Right hindlimb (tissue), 1 donor: ENCODE measurements around the gene CDAN1.

Source experiments
- DNase-seq: peaks from one replicate; pipeline ENCODE4 v3.0.0-alpha.2; 2018

The CDAN1 gene

DNA sequence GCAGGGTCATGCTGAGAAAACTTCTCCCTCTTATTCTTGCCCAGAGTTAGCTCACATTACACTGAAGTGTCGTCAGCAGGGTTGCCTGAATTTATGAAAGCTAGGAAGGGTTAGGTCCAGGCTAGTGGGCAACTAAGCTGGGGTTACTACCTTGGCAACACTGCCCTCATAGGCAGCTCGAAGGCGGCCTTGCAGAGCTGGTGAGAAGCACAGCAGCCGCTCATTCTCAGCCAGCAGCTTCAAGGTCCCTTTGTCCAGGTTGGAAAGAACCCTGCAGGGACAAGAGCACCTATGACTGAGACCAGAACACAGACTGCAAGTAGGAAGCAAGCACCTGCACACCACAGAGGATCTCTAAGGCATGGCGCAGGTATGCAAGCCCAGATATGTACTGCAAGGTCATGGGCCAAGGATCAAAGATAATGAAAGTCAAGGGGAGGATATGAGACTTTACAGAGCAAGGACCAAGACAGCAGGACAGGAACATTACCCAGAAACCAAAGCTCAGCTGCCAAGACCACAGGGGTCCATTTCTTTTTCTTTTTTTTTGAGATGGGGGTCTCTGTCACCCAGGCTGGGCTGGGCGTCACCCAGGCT is 2.8 kb downstream of the CDAN1 start:
- no peak for DNase-seq

DNA sequence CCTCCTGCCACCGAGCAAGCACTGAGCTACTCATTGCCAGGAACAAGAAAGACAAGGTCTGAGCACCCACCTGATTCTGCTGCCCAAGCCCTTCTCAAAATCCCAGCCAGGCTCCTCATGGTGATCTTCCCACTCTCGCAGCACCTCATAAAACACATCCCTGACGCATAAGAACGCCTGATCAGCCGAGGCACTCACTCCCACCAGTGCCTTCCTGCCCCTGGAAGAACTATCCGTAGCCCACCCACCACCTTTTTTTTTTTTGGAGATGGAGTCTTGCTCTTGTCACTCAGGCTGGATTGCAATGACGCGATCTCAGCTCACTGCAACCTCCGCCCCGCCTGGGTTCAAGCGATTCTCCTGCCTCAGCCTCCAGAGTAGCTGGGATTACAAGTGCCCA is 3.9 kb downstream of the CDAN1 start:
- no peak for DNase-seq

DNA sequence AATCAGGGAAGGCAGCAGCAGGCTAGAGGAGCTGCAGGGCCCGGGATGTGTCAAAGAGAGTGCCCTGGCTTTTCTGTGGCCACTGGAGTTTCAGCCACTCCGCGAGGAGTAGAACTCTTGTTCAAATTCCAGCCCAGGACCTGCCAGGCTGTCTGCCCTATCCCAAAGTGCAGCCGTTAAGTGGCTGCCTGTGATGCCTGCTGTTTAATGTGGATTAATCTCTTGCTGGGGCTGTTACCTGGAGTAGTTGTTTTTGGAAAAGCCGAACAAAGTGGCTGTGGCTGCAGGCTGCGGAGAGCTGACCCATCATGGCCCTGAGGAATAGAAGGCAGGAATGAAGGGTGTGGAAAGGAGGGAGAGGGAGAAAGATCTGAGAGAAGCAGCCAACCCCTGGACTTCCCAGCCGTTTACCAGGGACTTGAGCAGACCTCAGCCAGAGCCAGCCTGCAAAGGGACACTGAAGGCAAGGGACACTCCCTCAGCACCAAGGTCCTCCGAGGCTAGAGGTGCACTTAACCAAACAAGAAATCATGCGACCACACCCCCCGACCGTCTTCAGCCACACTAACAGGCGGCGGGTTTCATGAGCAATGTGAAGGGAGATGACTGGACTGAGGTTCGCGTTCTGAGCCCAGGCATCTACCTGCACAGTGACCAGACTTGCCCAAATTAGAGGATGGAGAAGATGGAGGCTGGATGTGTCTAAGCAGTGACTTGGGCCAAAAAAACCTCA is 4.7 kb downstream of the CDAN1 start:
- DNase-seq = no peak

DNA sequence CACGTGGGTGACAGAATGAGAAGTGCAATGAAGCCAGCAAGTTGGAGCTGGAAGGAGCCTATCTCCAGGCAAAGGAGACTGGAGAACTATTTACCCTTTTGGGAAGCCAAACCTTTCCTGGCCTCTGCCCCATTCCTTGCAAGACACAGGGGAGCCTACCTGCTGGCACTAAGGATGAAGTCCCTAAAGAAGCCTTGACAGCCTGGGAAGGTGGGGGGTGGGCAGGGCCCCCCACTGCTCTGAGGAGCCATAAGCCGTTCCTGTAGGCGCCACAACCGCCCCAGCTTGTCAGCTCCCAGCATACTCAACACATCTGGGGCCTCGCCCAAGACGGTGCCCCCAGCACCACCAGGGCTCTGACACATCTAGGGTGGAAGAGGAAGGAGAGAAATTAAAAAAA is 5.5 kb downstream of the CDAN1 start:
- DNase-seq = no peak

DNA sequence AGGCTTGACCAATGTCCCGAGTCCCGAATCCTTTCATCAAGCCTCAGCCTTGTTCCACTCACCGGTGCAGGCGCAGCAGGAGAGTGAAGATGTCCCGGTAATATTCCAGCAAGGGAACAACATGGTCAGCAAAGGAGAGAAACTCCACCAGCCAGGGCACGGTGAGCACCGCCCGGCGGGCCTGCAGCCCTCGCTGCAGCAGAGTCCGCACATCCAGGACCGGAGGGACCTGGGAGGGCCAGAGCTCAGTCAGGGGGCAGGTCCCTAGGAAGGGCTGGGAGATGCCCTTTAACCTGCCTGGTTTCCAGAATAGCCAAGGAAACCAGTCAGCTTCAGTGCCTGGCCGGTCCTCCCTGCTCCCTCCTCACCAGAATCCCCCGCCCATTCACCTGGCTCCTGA is 6.4 kb downstream of the CDAN1 start:
- DNase-seq = no peak

DNA sequence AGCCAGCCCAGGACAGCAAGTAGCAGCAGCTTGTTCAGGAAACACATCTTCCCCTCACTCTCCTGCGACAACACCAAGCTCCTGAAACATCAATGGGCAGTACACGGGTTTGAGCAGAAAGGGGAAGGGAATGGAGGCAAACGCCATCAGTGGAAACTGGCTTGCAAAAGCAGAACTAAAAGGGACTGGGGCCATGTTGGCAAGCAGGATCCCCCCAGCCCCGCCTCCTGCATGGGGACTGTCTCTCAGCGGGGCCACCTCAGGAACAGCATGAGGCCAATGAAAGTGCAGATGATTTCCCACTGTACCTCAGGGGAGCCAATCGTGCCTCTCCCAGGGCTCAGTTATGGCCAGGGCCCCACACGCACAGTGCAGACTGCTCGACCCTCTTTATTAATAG is 6.8 kb downstream of the CDAN1 start:
- DNase-seq = no peak

DNA sequence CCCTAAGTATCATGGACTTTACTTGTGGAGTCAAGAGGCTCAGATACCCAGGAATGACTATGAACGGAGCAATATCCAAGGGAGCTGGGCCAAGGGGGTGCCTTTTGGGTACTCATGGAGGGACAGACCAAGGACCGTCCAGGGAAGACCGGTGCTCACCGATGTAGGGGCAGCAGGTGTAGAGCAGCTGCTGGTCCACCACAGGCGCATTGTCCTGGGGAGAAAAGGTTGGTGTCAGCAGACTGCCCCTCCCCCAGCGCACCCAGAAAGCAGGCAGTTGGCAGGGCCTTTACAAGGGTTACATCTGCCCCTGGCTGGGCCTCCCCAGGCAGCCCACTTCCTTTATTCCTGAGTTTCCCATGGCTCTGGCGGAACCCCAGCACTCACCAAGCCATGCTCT is 7.5 kb downstream of the CDAN1 start:
- DNase-seq = no peak

DNA sequence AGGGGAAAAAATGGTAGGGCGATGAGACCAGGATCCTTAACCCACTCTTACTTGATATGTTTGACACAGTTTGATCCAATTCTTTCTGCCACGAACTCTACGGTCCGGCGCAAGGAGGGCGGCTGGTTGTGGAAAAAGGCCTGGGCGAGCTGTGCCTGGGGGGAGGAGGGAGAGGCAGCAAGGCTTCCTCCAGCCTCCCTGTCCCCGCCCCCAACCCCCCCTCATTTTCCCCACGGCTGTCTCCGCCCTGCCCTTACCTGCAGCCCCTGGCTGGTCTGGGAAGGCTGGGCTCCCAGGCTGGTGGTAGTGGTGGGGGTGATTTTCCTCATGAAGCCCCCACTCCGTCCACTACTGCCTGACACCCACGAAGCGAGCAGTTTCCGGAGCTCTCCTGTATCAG is 8.0 kb downstream of the CDAN1 start:
- no peak for DNase-seq

DNA sequence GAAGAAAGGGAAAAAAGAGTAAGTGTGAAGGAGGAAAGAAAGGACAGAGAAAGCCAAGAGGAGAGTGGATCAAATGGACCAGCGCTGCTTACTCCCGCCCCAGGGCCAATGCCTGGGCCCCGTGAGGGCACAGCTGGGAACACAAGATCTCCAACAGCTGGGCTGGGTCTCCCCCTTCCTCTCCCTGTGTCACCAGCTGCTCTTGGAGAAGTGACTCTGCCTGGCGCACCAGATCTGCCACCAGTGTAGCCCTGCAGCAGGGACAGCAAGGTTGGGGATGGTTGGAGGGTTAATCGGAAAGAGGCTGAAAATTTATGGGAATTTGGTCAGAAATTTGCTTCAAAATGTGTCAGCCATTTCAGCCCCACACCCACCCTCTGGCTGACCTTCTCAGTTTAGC is 8.4 kb downstream of the CDAN1 start:
- DNase-seq = no peak

DNA sequence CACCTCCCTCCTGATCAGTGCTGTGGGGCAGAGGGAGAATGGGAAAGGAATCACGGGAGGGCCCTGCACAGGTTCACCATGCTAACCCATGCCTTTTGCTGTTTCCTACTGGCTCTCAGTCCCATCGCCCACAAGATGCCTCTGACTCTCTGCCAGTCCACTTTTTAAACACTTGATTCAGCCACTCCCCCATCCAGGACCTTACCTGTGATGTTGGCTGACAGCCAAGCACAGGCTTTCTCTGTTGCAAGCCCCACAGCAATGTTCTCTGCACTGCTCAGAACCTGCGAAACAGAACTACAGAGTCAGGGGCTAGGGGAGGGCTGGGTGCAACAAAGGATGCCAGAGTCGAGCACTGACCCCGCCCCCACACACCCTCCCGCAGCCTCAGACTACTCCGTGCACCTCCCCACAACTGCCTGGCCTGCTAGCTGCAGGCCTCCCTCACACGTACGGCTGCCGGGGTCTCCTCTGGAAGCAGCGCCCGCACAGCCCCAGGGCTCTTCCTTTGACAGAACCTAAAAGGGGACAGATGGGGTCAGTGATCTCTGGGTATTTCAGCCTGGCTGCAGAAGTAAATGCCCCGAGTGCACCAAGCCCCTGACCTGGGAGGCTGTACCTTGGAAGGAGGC is 9.1 kb downstream of the CDAN1 start:
- DNase-seq = no peak

DNA sequence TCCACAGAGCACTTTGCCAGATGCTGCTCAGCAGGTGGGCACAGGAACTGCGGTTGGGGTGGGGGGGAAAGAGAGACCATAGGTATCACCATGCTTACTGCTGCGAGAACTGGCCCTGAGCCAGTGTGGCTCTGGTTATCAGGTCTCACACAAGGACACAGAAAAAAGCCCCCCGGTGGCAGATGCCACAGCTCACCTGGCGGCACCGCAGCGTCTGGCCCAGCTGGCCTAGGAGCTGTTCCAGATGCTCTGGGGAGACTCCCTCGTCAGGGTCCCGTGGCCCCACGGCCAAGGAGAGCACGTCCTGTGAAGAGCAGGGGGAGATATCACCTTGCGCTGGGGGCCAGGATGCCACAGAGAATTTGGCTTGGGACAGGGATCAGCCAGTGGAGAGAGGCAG is 10.8 kb downstream of the CDAN1 start:
- DNase-seq = no peak

DNA sequence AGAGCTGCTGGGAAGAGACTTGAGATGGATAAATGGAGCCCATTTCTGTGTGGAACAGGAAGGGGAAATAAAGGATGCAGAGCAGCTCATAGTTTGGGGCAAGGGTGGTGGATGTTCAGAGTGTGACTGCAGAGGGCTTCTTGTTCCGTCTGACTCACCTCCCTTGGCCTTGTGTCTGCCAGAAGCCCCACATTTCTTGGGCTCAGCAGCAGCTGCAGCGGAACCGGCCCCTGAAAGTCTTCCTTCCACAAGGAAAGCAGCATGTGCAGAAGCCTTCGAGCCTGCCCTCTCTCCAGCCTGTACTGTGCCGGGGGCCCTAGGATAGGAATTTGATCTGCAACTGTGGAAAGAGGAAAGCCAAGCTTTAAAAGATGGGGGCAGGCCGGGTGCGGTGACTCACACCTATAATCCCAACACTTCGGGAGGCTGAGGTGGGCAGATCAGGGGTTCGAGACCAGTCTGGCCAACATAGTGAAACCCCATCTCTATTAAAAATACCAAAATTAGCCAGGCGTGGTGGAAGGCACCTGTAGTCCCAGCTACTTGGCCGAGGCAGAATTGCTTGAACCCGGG is 11.5 kb downstream of the CDAN1 start:
- no peak for DNase-seq

DNA sequence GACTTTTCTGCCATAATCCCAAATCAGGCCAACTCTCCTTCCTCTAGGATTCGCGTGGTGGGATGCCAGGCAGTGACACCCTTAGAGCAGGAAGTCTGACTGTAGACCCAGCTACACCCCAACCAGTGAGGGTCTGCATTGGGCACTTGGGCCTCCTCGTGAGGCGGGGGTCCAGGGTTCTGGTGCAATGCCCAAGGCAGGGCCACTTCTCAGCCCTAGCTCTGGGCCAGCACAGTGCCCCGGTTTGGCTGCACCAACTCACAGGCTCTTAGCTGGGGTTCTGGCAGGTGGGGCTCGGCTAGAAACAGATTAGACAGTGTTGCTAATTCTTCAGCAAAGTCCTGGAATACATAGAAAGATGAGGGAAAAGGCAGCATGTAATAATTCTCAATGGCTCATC is 12.7 kb downstream of the CDAN1 start:
- DNase-seq = no peak

DNA sequence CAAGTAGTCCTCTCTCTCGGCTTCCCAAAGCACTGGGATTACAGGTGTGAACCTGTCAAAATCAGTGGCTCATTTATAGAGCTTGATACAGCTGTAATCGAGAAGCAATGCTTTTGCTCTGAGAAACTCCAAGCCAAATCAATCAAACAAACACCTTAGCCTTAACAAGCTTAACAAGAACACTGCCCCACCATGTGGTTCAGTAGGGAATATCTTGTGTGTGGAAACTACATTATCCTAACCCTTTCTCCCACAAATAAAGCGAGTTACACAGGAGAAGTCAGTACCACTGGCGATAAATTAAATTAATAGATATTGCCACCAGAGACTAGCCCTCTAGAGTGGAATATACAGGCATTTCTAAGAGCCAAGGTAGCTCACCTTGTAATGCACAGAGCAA is 13.9 kb downstream of the CDAN1 start:
- no peak for DNase-seq

DNA sequence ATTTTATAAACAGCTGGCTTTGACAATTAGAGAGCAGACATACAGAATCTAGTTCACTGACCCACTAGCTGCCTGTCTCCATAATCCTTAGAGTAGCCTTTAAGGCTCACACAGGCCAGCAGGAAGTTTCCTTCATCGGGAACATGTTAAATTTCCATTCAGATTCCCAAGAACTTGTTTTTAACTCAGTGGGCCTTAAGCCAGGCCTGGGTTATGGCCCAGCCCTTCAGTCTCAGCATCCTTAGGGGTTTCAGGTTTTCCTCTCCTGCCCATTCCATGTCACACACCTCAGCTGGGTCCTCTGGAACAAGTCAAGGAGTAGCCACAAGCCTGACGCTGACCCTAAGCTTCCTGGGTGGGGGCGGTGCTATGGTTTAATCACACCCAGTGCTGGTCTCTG is 15.0 kb downstream of the CDAN1 start:
- DNase-seq = no peak

DNA sequence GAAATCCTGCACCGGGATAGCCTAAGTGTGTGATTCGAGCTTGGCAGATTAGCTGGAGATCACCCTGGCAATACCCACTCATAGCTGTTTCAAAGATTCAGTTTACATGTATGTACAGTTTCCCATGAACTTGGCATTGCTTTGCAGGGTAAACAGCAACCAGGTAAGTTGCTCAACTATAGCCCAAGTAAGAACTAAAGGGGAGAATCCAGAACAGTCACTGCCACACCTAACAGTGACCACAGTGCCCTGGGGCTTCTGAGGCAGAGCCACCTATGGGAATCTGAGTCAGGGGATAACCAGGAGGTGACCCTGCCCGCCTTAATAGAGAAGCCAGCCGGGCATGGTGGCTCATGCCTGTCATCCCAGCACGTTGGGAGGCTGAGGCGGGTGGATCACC is 15.9 kb downstream of the CDAN1 start:
- no peak for DNase-seq

DNA sequence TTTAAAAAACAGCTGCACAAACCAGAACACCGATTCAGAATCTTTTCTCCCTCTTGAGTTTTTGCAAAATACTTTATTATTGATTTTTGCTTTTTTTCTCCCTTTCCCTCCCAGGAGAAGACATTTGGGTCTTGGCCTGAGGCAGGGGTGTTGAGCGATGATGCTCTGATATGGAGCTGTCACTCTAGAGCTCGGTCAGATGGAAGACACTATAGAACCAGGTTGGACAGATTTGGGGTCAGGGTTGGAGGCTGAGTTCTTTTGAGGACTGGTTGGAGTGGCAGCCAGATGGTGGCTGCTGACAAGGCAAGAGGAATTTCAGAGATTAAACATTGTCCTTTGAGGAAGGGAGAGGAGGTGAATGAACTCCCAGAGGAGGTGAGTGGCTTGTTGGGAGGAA is 16.9 kb downstream of the CDAN1 start:
- DNase-seq = no peak

DNA sequence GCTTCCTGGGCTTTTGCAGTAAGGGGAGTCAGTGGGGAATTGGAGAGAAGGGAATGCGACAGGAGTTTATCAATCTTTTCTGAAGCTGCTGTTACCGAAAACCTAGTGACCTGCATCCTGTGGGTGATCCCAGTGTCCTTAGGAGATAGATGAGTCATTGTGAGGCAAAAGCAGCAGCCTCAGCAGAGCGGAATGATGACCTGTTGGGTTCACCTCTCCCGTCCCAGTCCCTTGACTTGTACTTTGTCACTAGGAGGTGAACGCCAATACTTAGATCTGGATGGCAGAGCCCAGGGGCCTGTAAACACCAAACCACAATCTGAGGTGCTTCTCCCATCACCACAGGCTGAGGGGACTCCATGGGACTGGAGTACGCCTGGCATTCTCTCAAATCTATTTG is 17.9 kb downstream of the CDAN1 start:
- DNase-seq = no peak

DNA sequence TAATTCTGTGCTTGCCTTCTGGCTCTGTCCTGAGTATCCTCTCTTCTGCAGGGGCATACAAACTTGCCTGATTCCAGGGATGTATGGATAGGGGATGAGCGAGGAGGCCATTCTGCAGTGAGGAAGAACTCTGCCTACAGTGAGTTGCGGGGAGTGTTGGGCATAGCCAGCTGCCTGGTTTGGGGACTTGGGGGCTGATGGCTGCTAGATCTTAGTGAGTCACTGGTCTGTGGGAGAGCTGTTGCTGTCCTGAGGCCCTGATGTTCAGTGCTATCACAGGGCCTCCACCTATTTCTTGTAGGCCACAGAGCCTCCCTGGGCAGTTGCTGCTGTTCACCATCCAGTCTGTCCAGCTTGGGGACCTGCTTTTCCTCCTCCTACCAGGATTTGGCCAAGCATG is 20.3 kb downstream of the CDAN1 start:
- no peak for DNase-seq

DNA sequence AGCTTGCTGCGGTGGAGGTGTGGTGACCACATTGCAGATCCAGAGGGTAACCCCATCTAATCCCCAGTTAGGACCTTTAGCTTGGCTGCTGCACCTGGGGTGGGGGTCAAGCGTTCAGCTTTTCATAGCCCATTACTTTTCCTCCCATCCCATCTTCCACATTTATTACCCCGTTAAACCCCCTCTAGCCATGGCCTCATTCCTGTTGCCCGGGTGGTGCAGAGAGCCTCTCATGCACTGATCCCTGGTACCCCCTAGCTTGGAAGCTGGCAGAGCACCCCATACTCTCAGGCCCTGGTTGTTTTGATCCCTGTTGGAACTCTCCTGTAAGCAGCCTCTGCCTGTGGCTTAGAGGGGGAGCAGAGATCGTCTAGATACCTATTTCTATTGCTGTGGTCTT is 20.8 kb downstream of the CDAN1 start:
- DNase-seq = no peak

DNA sequence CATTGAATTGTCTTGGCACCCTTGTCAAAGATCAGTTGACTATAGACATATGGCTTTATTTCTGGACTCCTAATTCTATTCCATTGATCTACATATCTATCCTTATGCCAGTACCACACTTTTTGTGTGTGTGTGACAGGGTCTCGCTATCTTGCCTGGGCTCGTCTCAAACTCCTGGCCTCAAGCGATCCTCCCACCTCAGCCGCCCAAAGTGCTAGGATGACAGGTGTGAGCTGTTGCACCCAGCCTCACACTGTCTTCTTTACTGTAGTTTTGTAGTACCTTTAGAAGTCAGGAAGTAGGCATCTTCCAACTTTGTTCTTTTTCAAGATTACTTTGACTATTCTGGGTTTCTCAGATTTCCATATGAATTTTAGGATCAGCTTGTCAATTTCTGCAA is 24.3 kb downstream of the CDAN1 start:
- DNase-seq = no peak

DNA sequence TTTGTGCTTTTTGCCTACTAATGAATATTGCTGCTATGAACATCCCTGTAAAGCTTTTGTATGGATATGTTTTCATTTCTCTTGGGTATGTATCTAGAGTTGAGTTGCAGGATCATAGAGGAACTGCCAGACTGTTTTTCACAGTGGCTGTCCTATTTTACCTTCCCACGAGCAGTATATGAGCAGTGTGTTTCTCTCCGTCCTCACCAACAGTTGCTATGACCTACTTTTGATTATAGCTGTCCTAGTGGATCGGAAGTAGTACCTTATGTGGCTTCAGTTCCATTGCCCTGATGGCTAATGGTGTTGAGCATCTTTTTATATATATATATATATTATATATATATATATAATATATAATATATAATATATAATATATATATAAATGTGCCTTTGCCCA is 25.2 kb downstream of the CDAN1 start:
- DNase-seq = no peak

DNA sequence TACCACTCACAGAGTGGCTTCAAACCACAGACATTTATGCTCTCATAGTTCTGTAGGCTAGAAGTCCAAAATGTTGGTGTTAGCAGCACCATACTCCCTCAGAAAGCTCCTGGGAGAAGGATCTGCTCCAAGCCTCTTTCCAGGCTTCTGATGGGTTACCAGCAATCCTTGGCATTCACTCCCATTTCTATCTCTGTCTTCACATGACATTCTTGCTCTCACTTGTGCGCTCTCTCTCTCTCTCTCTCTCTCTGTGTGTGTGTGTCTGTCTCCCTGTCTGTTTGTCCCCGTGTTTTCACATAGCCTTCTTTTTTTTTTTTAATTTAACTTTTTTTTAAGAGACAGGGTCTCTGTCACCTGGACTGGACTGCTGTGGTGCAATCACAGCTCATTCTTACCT is 26.3 kb downstream of the CDAN1 start:
- no peak for DNase-seq

DNA sequence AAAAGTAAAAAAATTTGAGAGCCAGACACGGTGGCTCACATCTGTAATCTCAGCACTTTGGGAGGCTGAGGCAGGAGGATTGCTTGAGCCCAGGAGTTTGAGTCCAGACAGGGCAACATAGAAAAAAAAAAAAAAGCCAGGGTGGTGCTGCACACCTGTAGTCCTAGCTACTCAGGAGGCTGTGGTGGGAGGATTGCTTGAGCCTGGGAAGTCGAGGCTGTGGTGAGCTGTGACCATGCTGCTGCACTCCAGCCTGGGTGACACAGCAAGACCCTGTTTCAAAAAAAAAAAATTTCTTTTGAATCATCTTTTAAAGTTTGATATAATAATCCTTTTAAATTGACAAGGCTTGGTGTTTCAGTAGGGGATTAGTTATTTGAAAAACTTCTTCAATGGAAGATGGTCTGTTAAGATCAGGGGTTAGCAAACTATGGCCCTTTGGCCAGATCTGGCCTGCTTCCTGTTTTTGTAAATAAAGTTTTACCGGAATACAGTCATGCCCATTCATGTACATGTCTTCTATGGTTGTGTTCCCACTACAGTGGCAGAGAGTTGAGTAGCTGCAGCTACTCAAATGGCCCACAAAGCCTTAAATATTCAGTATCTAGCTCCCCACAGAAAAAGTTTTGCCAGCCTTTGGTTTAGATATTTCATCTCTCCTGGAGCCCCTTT is 28.9 kb downstream of the CDAN1 start:
- no peak for DNase-seq
